PFSK-1 (cell line): Measurements from ENCODE around the gene COL25A1.

Experiments
- FOXP2 ChIP-seq: optimal IDR thresholded peaks from 2 replicates; pipeline ENCODE3; 2011; ENCODE audit warnings: borderline replicate concordance, control low read depth, inconsistent platforms; ENCODE audit not compliant: insufficient read depth; ENCODE audit errors: extremely low read length, extremely low read depth
- POLR2AphosphoS5 ChIP-seq: IDR thresholded peaks from 2 replicates; pipeline ENCODE4 v1.6.1; 2012; ENCODE audit warnings: low read depth, mild to moderate bottlenecking, control low read depth, low read length, moderate library complexity
- REST ChIP-seq, 2 experiments: IDR thresholded peaks; 2 replicates each; pipeline versions ENCODE4 v1.6.1 to v1.8.0; 2011 to 2012; ENCODE audit warnings: low read depth in 2 of 2, low read length in 2 of 2, control low read depth in 1 of 2, inconsistent platforms in 1 of 2, mild to moderate bottlenecking in 1 of 2, moderate library complexity in 1 of 2; ENCODE audit not compliant: insufficient read depth in 1 of 2
- SIN3A ChIP-seq: IDR thresholded peaks from 2 replicates; pipeline ENCODE4 v1.6.1; 2012; ENCODE audit warnings: mild to moderate bottlenecking, low read length, moderate library complexity, borderline replicate concordance; ENCODE audit not compliant: insufficient read depth
- TAF1 ChIP-seq: IDR thresholded peaks from 2 replicates; pipeline ENCODE4 v1.6.1; 2012; ENCODE audit warnings: low read length, control low read depth, borderline replicate concordance; ENCODE audit not compliant: insufficient read depth

The COL25A1 gene

GRCh38 chr4:109027016-109027500 is 275.4 kb downstream of the COL25A1 start:
- TF ChIP-seq TAF1: no peak
- no peak for TF ChIP-seq POLR2AphosphoS5
- TF ChIP-seq FOXP2: no peak
- no peak for TF ChIP-seq SIN3A
- TF ChIP-seq REST (IDR thresholded peaks at IDR 0.05; ENCODE audit: insufficient read depth in 1 of 2, low read depth in 2 of 2, low read length in 2 of 2): no peak

- TF ChIP-seq SIN3A: no peak
- no peak for TF ChIP-seq TAF1
- no peak for TF ChIP-seq REST (IDR thresholded peaks at IDR 0.05; ENCODE audit: insufficient read depth in 1 of 2, low read depth in 2 of 2, low read length in 2 of 2)
- TF ChIP-seq POLR2AphosphoS5: no peak
- TF ChIP-seq FOXP2: no peak
Measured at GRCh38 chr4:109026588-109026987, 275.9 kb downstream of the COL25A1 start.

DNA sequence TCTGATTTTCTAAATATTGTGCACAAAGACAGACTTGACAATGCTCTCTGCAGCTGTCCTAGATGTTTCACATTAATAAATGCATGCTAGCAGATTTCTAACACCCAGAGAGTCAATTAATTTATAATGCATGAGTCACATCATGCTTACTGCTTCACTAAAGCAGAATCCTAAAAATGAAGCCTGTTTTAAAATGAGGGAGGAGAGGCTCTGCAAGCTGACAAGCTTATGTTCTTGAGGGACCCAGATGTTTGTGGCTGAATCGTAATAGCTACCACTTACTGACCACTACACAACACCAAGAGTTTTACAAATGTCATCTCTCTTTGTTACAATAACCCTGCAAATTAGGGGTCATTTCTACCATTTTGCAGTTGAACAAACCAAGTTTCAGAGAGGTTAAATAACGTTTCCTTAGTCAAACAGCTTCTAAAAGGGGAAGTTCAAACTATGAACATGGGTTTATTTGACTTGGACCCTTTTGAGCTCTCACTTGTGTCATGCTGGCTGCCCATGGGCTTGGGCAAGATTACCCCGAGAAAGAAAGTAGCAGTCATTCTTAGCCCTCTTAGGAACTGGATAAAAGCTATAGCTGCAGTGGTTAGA is 276.9 kb downstream of the COL25A1 start:
- no peak for TF ChIP-seq TAF1
- no peak for TF ChIP-seq POLR2AphosphoS5
- TF ChIP-seq REST (IDR thresholded peaks at IDR 0.05; ENCODE audit: insufficient read depth in 1 of 2, low read depth in 2 of 2, low read length in 2 of 2): no peak
- no peak for TF ChIP-seq SIN3A
- TF ChIP-seq FOXP2: no peak

DNA sequence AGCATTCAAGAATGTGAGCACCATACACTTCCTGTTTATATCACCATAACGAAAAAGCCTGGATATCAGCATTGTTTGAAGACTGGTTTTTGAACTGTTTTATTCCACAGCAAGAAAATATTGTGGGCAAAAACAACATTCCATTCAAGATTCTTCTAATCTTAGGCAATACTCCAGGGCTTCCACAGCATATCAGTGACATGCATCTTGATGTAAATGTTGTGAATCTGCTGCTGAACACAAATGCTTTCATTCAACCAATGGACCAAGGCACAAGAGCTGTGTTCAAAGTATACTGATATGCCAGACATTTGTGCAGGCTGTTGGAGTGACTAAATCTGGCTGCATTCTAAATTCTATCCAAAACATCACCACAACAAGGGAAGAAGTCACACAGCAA is 279.5 kb downstream of the COL25A1 start:
- TF ChIP-seq SIN3A (no peak), REST (IDR thresholded peaks at IDR 0.05; ENCODE audit: insufficient read depth in 1 of 2, low read depth in 2 of 2, low read length in 2 of 2) (no peak), TAF1 (no peak), FOXP2 (no peak), POLR2AphosphoS5 (no peak)
